GM12878 (cell line): Measurements from ENCODE around the gene PTGR2.

Experiments
- ATF2 ChIP-seq: IDR thresholded peaks from 2 replicates; pipeline ENCODE4 v1.6.1; 2012; ENCODE audit warnings: low read length, inconsistent platforms
- ATF3 ChIP-seq: IDR thresholded peaks from 2 replicates; pipeline ENCODE4 v1.6.1; 2011; ENCODE audit warnings: low read depth, mild to moderate bottlenecking, low read length, moderate library complexity, borderline replicate concordance; ENCODE audit errors: extremely low read depth
- CTCF ChIP-seq, 3 experiments: IDR thresholded peaks in 2 of 3; conservative IDR thresholded peaks in 1 of 3; 2 replicates each; pipeline ENCODE4 v1.5.1; 2011; ENCODE audit warnings: low read depth in 3 of 3, low read length in 3 of 3, mild to moderate bottlenecking in 3 of 3, control low read depth in 2 of 3, moderate library complexity in 2 of 3, inconsistent platforms in 1 of 3, mixed read lengths in 1 of 3; ENCODE audit not compliant: control insufficient read depth in 2 of 3, insufficient read depth in 1 of 3; ENCODE audit errors: extremely low read depth in 1 of 3
- EZH2 ChIP-seq: IDR thresholded peaks from 2 replicates; pipeline ENCODE4 v1.6.1; 2012; ENCODE audit warnings: low read depth, mild to moderate bottlenecking, control low read depth, inconsistent platforms, low read length, borderline replicate concordance; ENCODE audit not compliant: control insufficient read depth
- FOXK2 ChIP-seq: fragments of 450-650 bp; IDR thresholded peaks from 2 replicates; pipeline ENCODE4 v1.6.1; 2017; ENCODE audit warnings: mild to moderate bottlenecking, moderate library complexity
- NFXL1 ChIP-seq: fragments of 450-650 bp; IDR thresholded peaks from 2 replicates; pipeline ENCODE4 v1.6.1; 2017; ENCODE audit warnings: antibody characterized with exemption, mild to moderate bottlenecking, borderline replicate concordance
- NR2C2 ChIP-seq: IDR thresholded peaks from 2 replicates; pipeline ENCODE4 v1.6.1; 2011; ENCODE audit warnings: borderline replicate concordance, low read depth; ENCODE audit not compliant: control insufficient read depth, insufficient read length
- POLR2AphosphoS2 ChIP-seq: IDR thresholded peaks from 2 replicates; pipeline ENCODE4 v1.6.1; 2011; ENCODE audit warnings: low read depth, mild to moderate bottlenecking, low read length, improper control_type of control experiment, moderate library complexity
- RAD21 ChIP-seq: IDR thresholded peaks from 2 replicates; pipeline ENCODE4 v1.6.1; 2011; ENCODE audit warnings: mild to moderate bottlenecking, low read depth, low read length, moderate library complexity; ENCODE audit not compliant: insufficient read depth
- SKIL ChIP-seq: fragments of 450-650 bp; IDR thresholded peaks from 2 replicates; pipeline ENCODE4 v1.6.1; 2017; ENCODE audit warnings: mild to moderate bottlenecking, low read depth, inconsistent platforms; ENCODE audit not compliant: poor library complexity, severe bottlenecking
- SP1 ChIP-seq: IDR thresholded peaks from one replicate; pipeline ENCODE4 v1.6.1; 2011; ENCODE audit warnings: low read depth, low read length
- USF2 ChIP-seq: IDR thresholded peaks from 2 replicates; pipeline ENCODE4 v1.6.1; 2011; ENCODE audit warnings: low read depth, low read length, improper control_type of control experiment, borderline replicate concordance

- TF ChIP-seq NFXL1 (no peak), USF2 (no peak), ATF2 (no peak), CTCF (IDR thresholded peaks at IDR 0.05 in 2 of 3, conservative IDR thresholded peaks at IDR 0.05 in 1 of 3; ENCODE audit: control insufficient read depth in 2 of 3, extremely low read depth in 1 of 3, insufficient read depth in 1 of 3, low read depth in 3 of 3, low read length in 3 of 3) (no peak), FOXK2 (no peak), SKIL (no peak), POLR2AphosphoS2 (no peak), ATF3 (no peak), NR2C2 (no peak), RAD21 (no peak), SP1 (no peak), EZH2 (no peak)
Observed at GRCh38 chr14:73859145-73859544, 7.5 kb downstream of the PTGR2 start.
